GM18870 (cell line): ENCODE data around the gene RNGTT.
A peak's percentile ranks its signal among the peaks of the same experiment; 100 is the strongest.
"Not testable (repeated sequence)": the region's sequence is repeated elsewhere in the genome, so short reads cannot be mapped to it uniquely, and the experiment has no call there.

ENCODE experiments used
- ATAC-seq: cut with Tn5 transposase; IDR thresholded peaks from one replicate; pipeline ENCODE4 v1.9.1; 2021; ENCODE audit warnings: moderate library complexity; ENCODE audit not compliant: unreplicated experiment

RNGTT gene

DNA sequence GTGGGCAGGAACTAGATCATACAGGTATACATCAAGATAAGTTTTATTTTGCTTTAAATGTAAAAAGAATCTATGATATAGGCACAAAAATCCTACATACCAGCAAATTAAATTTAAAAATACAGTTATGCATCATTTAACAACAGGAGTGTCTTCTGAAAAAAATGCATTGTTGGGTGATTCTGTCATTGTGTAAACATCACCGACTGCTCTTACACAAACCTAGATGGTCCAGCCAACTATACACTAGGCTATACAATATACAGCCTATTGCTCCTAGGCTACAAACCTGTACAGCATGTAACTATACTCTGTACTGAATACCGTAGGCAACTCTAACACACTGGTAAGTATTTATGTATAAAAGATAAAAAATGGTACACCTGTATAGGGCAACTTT, 139.4 kb downstream of the RNGTT start:
- ATAC-seq = no peak

DNA sequence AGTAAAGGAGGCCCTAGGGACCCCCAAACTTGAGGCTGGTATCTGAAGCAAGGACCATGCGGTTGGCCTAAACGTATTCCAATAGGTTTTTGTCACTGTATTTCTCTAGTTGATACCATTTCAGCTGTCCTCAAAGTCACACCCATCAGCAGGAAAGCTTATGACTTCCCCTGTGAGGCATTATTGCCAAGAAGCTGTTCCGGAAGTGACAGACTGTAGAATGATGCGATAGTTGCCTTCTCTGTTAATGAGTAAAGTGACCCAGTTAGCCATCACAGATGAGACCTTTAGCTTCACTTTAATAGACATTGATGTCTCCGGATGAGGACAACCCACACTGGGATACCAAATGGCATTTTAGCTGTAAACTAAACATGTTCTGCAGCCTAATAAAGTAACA, 147.9 kb downstream of the RNGTT start:
- ATAC-seq = no peak

DNA sequence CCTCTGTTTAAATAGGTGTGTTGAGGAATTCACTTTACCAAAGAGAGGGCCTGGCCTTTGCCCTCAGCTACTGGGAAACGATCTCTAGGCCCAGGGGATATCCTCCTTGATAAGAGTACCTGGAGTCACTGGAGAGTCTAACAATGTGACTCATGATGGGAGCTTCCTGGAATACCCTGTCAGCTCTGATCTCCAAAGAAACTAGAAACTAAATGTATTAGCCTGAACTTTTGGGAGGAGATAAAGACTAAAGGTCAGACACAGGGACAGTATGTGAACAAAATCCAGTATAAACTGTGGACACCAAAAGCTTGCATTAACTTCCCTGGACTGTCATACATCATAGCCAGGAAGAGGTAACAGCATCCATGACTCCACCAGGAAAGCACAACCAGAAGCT, 148.5 kb downstream of the RNGTT start:
- ATAC-seq = no peak

- no peak for ATAC-seq
Observed at GRCh38 chr6:88813045-88813444, 150.4 kb downstream of the RNGTT start.

GRCh38 chr6:88810701-88811100, 152.7 kb downstream of the RNGTT start:
- no peak for ATAC-seq

DNA sequence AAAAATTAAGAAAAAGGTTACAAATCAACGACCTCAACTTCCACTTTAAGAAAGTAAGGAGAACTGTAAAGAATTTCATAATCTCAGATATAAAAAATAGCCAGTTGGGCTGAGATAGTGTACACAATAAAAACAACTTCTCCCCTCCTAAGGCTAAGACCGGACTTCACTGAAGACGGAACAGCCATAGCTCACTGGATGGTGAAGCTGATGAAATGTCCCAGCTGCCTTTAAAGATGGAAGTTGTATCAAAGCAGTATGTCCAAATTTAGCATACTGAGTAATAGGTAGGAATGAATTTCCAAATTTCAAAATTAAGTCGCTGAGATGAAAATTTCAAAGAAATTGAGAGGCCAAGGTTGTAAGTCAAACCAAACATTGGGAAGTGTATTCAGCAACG, 153.3 kb downstream of the RNGTT start:
- no peak for ATAC-seq

DNA sequence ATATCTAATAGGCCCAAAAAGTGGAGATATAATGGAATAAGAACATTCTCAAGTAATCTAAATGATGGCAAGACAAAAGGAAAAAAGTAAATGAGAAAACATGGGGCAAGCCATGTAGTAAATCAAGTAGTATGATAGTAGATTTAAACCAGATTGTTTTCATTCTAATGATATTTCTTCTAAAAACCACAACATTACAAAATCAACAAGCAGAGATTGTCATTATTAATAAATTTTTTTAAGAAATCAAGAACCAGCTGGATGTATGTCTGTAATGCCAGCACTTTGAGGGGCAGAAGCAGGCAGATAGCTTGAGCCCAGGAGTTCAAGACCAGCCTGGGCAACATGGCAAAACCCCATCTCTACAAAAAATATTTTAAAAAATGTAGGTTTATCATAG, 155.0 kb downstream of the RNGTT start:
- ATAC-seq = no peak

- ATAC-seq = no peak
Observed at GRCh38 chr6:88807622-88808021, 155.8 kb downstream of the RNGTT start.

DNA sequence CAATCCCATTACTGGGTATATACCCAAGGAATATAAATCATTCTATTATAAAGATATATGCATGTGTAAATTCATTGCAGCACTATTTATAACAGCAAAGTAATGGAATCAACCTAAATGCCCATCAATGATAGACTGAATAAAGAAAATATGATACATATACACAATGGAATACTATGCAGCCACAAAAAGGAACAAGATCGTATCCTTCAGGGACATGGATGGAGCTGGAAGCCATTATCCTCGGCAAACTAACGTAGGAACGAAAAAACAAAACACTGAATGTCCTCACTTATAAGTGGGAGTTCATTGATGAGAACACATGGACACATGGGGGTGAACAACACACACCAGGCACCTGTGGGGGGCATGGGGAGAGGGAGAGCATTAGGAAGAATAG, 156.7 kb downstream of the RNGTT start:
- ATAC-seq = no peak

- ATAC-seq = no peak
Observed at GRCh38 chr6:88804701-88805100, 158.7 kb downstream of the RNGTT start.

DNA sequence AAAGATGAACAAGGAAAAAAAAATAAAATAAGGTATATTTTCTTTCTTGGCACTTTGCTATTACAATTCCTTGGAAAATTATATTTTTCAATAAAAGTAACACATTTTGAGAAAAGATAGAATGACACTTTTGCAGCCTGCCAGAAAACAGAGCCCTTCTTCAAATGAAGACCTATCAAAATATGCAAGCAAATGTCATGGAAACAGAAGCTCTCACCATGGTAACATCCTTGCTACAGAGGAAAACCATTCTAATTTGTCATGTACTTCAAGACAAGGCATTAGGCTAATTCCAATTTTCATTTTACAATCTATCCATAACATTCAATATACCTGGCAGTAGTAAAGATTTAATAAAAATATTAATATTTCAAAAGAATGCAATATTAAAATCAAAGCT, 177.9 kb downstream of the RNGTT start:
- no peak for ATAC-seq

DNA sequence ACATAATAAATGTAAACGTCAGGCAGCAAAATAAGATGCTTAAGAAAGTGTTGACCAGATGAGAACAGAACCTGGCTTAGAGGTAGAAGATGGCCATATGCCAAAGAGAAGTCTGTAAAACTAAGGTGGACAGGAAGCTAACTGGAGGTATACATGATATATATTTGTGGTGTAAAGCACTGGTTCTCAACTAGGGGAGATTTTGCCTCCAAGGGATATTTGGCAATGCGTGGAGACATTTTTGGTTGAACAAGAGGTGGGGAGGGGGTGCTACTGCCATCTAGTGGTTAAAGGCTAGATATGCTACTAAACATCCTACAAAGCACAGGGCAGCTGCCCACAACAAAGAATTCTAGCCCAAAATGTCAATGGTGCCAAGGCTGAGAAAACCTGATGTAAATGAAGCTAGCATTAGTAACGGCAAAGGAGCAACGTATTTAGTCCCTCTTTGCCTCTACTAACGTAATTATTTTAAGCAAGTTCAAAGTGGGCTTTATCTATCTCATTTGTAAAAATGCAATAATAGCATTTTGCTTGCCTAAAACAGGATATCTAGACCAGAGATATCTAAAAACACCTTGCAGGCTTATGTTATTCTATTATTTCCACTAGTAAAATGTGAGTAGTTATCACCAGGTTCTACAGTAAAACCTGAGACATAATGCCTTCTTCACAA, 182.6 kb downstream of the RNGTT start:
- peak; percentile 55 for ATAC-seq

DNA sequence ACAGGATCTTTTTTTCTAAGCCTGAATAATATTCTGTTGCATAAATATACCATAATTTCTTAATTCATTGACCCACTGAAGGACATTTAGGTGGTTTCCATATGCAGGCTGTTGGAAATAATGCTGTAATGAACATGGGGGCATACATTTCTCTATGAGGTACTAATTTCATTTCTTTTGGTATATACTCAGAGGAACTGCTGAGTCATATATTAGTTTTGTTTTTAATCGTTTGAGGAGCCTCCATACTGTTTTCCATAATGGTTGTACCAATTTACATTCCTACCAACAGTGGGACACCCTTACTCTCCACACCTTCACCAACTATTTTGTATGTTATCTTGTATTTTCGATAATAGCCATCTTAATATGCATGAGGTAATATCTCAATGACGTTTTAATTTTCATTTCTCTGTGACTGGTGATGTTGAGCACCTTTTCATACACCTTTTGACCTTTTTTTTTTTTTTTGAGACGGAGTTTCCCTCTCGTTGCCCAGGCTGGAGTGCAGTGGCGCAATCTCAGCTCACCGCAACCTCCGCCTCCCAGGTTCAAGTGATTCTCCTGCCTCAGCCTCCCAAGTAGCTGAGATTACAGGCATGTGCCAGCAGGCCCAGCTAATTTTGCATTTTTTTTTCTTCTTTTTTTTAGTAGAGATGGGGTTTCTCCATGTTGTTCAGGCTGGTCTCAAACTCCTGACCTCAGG, 187.4 kb downstream of the RNGTT start:
- no peak for ATAC-seq

GRCh38 chr6:88768114-88768513, 195.3 kb downstream of the RNGTT start:
- not testable (repeated sequence) for ATAC-seq

- ATAC-seq = no peak
Observed at GRCh38 chr6:88764081-88764480, 199.3 kb downstream of the RNGTT start.

- no peak for ATAC-seq
Observed at GRCh38 chr6:88763160-88763559, 200.3 kb downstream of the RNGTT start.

GRCh38 chr6:88761237-88762031, 202.0 kb downstream of the RNGTT start:
- ATAC-seq = peak; percentile 61

DNA sequence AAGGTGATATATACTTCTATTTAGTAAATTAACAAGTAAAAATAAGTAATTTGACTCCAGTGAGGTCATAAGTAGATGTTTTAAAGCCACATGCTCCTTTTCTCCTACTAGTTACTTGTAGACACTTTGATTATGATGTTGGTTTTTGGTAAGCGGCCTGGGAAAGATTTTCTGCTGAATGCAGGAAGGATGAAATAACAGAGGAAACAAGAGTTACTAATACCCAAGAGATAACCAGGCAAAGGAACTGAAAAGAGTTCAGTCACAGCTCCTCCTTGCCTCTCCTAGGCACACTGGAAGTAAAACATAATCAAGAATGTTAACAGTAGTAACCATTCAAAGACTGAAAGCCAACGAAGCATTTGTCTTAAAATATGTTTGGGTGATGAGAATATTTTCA, 203.3 kb downstream of the RNGTT start:
- ATAC-seq = no peak

DNA sequence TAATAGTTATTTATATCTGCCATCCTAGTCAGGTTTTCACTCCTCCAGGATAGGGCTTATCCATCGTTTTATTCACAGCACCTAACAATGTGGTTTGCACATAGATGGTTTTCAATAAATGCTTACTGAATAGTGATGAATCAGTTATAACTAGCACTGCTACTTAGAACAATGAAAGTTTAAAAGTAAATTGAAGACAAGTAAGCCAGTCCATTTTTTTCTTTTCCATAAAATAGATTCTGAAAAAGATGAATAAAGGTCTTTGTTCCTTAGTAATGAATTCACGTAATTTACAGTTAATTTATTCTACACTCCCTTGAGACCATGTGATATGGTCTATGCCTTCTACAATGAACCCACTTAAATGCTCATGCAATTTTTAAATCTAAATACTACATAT, 212.5 kb downstream of the RNGTT start:
- no peak for ATAC-seq

- no peak for ATAC-seq
Observed at GRCh38 chr6:88749849-88750248, 213.6 kb downstream of the RNGTT start.

GRCh38 chr6:88748141-88748540, 215.3 kb downstream of the RNGTT start:
- ATAC-seq = no peak

- ATAC-seq = no peak
Observed at GRCh38 chr6:88741939-88742338, 221.5 kb downstream of the RNGTT start.
